Measurements from ENCODE around the gene ERVH48-1.

GRCh38 chr21:42924433-42924751 is 1.0 kb downstream of the ERVH48-1 start:
- TF ChIP-seq POLR2A (IDR thresholded peaks at IDR 0.05) (no peak), CTCF (IDR thresholded peaks at IDR 0.05) (no peak), POLR2AphosphoS5 (IDR thresholded peaks at IDR 0.05) (no peak), EP300 (IDR thresholded peaks at IDR 0.05) (no peak)

All from suprapubic skin (tissue), 4 donors.